NT2/D1 (cell line): ENCODE measurements around the gene NSMF.

ENCODE experiments used
- DNase-seq: peaks from one replicate; pipeline ENCODE4 v3.0.0-alpha.2; 2011; ENCODE audit warnings: low read depth, low spot score
- H3K27me3 ChIP-seq: 2 replicates; pipeline ENCODE4 v1.6.0; 2011; ENCODE audit warnings: mild to moderate bottlenecking; ENCODE audit not compliant: insufficient read length, insufficient read depth
- H3K36me3 ChIP-seq: 2 replicates; pipeline ENCODE4 v1.6.1; 2011; ENCODE audit warnings: mild to moderate bottlenecking, low read length, mixed read lengths; ENCODE audit not compliant: insufficient read depth, insufficient read length
- H3K4me1 ChIP-seq: 2 replicates; pipeline ENCODE4 v1.5.1; 2011; ENCODE audit not compliant: insufficient read depth, insufficient read length
- H3K4me3 ChIP-seq: 2 replicates; pipeline ENCODE4 v1.5.1; 2011; ENCODE audit warnings: low read depth; ENCODE audit not compliant: insufficient read length
- H3K9ac ChIP-seq: 2 replicates; pipeline ENCODE4 v1.6.0; 2011; ENCODE audit warnings: low read depth; ENCODE audit not compliant: insufficient read length
- H3K9me3 ChIP-seq: 2 replicates; pipeline ENCODE4 v1.5.1; 2011; ENCODE audit warnings: mild to moderate bottlenecking, low read length; ENCODE audit not compliant: insufficient read depth
- SUZ12 ChIP-seq: IDR thresholded peaks from 2 replicates; pipeline ENCODE4 v1.6.1; 2011; ENCODE audit not compliant: insufficient read length, insufficient read depth; ENCODE audit errors: extremely low read depth
- YY1 ChIP-seq: IDR thresholded peaks from 2 replicates; pipeline ENCODE4 v1.6.1; 2011; ENCODE audit not compliant: insufficient read length, insufficient read depth
- ZNF274 ChIP-seq: IDR thresholded peaks from 2 replicates; pipeline ENCODE4 v1.6.1; 2011; ENCODE audit warnings: mild to moderate bottlenecking, low read depth, low read length

The NSMF gene

DNA sequence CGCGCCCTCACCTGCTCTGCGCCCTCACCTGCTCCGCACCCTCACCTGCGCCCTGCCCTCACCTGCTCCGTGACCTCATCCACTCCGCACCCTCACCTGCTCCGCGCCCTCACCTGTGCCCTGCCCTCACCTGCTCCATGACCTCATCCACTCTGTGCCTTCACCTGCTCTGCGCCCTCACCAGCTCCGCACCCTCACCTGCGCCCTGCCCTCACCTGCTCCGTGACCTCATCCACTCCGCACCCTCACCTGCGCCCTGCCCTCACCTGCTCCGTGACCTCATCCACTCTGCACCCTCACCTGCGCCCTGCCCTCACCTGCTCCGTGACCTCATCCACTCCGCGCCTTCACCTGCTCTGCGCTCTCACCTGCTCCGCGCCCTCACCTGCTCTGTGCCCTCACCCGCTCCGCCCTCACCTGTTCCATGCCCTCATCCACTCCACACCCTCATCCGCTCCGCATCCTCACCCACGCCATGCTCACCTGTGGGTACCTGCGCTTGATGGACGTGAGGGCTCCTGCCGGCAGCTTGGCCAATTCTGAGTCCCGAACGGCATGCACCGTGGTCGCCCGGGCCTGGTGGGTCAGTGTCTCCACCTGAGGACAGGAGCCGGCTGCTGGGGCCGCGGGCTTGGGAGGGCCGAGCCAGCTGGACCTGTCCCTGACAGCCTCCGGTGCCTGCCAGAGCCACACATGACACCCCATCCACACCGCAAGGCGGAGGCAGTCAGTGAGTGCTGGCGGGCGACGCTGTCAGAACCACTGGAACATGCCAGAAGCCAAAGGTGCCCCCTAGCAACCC, 35.6 kb upstream of the NSMF start:
- no peak for TF ChIP-seq ZNF274
- TF ChIP-seq SUZ12: no peak

DNA sequence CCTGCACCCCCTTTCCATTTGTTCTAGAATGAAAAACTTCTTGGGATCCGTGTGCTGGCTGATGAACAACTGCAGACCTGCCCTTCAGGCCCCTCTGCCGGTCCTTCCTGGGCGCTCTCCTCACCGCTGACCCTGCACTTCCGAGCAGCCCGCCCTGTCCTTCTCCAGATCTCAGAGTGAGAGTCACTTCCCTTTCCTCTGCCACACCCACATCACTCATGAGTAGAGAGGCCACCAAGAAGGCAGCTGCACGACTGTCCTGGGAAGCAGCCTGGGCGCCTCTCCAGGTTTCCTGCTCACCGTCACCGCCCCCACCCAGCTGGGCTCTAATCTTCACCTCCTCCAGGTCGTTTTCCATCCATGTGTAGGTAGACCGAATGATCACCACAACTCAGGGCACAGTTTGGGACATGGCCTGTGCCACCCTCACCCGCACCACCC, 35.0 kb upstream of the NSMF start:
- peaks cover 14% of the 10 kb centered on the region for H3K4me1 ChIP-seq
- no peak overlapping the region for H3K9ac ChIP-seq
- H3K27me3 ChIP-seq: no peaks in the 10 kb centered on the region
- H3K9me3 ChIP-seq: no peaks in the 10 kb centered on the region; the same call in 1 of the 2 replicates
- TF ChIP-seq ZNF274 (no peak), SUZ12 (no peak), YY1 (no peak)
- DNase-seq: no peak
- H3K36me3 ChIP-seq: no peaks in the 10 kb centered on the region
- no peak overlapping the region for H3K4me3 ChIP-seq

More for the DNA sequence above, 35.6 kb upstream of the NSMF start:
- Histone ChIP-seq H3K4me1 (peaks cover 14% of the 10 kb centered on the region), H3K36me3 (no peaks in the 10 kb centered on the region), H3K9ac (no peak overlapping the region), H3K27me3 (no peaks in the 10 kb centered on the region), H3K9me3 (no peaks in the 10 kb centered on the region; the same call in 1 of the 2 replicates), H3K4me3 (no peak overlapping the region)
- no peak for DNase-seq

- Histone ChIP-seq H3K9ac (no peak overlapping the region), H3K27me3 (no peaks in the 10 kb centered on the region), H3K36me3 (no peaks in the 10 kb centered on the region), H3K4me1 (peaks cover 14% of the 10 kb centered on the region), H3K4me3 (no peak overlapping the region), H3K9me3 (no peaks in the 10 kb centered on the region; the same call in 1 of the 2 replicates)
- TF ChIP-seq ZNF274 (no peak), SUZ12 (no peak), YY1 (no peak)
- DNase-seq: no peak
Observed at GRCh38 chr9:137493364-137494103, 34.4 kb upstream of the NSMF start.

GRCh38 chr9:137492464-137493363, 33.6 kb upstream of the NSMF start:
- peaks cover 17% of the 10 kb centered on the region for H3K4me1 ChIP-seq

DNA sequence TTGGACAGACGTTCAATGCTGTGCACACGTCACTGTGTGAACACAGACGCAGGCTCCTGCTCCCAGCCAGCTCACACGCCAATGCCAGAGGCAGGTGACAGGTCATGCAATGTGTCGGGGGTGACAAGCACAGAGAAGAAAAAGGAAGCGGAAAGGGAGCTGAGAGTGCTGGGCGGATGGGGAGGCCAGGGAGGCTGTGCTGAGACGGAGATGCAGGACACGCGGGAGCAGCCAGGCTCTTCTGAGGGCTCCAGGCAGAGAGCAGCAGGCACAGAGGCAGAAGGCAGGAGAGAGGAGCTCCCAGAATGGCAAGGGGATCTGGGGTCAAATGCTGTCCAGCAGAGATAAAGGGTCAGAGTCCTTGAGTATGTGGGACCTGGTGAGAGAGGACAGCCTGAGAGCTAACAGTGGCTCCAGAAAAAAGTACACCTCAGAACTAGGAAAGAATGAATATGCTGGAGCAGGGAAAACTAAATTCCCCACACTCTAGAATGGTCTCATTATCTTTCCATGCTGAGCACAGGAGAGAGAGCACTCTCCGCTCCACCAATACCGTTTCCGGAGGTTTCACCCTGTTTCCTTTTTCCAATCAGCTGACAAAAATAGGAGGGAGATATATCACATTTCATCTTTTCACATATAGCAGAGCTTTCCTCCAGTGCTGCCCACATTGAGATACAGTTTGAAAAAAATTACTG, 32.8 kb upstream of the NSMF start:
- H3K36me3 ChIP-seq: no peaks in the 10 kb centered on the region
- peaks cover 16% of the 10 kb centered on the region for H3K4me1 ChIP-seq
- TF ChIP-seq ZNF274 (no peak), YY1 (no peak), SUZ12 (no peak)
- no peak overlapping the region for H3K9ac ChIP-seq
- H3K9me3 ChIP-seq: no peaks in the 10 kb centered on the region; the same call in 1 of the 2 replicates
- no peak for DNase-seq
- no peak overlapping the region for H3K4me3 ChIP-seq
- no peaks in the 10 kb centered on the region for H3K27me3 ChIP-seq

More at GRCh38 chr9:137492464-137493363, 33.6 kb upstream of the NSMF start:
- Histone ChIP-seq H3K9ac (no peak overlapping the region), H3K27me3 (no peaks in the 10 kb centered on the region), H3K36me3 (no peaks in the 10 kb centered on the region), H3K4me3 (no peak overlapping the region), H3K9me3 (no peaks in the 10 kb centered on the region; the same call in 1 of the 2 replicates)
- no peak for DNase-seq
- TF ChIP-seq ZNF274: no peak
- no peak for TF ChIP-seq YY1
- TF ChIP-seq SUZ12: no peak

GRCh38 chr9:137490532-137491186, 31.5 kb upstream of the NSMF start:
- Histone ChIP-seq H3K9me3 (no peaks in the 10 kb centered on the region; the same call in 1 of the 2 replicates), H3K4me3 (no peak overlapping the region), H3K27me3 (no peaks in the 10 kb centered on the region), H3K4me1 (peaks cover 12% of the 10 kb centered on the region), H3K36me3 (no peaks in the 10 kb centered on the region), H3K9ac (no peak overlapping the region)
- DNase-seq: no peak
- no peak for TF ChIP-seq YY1
- TF ChIP-seq ZNF274: no peak
- TF ChIP-seq SUZ12: no peak
